Measurements from ENCODE around the gene UBALD1.

- TF ChIP-seq, protein P1, sequence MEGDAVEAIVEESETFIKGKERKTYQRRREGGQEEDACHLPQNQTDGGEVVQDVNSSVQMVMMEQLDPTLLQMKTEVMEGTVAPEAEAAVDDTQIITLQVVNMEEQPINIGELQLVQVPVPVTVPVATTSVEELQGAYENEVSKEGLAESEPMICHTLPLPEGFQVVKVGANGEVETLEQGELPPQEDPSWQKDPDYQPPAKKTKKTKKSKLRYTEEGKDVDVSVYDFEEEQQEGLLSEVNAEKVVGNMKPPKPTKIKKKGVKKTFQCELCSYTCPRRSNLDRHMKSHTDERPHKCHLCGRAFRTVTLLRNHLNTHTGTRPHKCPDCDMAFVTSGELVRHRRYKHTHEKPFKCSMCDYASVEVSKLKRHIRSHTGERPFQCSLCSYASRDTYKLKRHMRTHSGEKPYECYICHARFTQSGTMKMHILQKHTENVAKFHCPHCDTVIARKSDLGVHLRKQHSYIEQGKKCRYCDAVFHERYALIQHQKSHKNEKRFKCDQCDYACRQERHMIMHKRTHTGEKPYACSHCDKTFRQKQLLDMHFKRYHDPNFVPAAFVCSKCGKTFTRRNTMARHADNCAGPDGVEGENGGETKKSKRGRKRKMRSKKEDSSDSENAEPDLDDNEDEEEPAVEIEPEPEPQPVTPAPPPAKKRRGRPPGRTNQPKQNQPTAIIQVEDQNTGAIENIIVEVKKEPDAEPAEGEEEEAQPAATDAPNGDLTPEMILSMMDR (IDR thresholded peaks at IDR 0.05): no peak
- TF ChIP-seq POLR2A (IDR thresholded peaks at IDR 0.05; ENCODE audit: low read length) (no peak), FOSL2 (IDR thresholded peaks at IDR 0.05) (no peak), FOSL2 (CRISPR knock-in tag; IDR thresholded peaks at IDR 0.05) (no peak), SMC3 (IDR thresholded peaks at IDR 0.05) (no peak), USF2 (IDR thresholded peaks at IDR 0.05) (no peak), RAD21 (conservative IDR thresholded peaks at IDR 0.05 in 1 of 2, IDR thresholded peaks at IDR 0.05 in 1 of 2) (no peak), SREBF2 (IDR thresholded peaks at IDR 0.05) (no peak), CHD2 (IDR thresholded peaks at IDR 0.05; ENCODE audit: low read length, partially characterized antibody) (no peak), JUN (IDR thresholded peaks at IDR 0.05) (no peak), PBX3 (IDR thresholded peaks at IDR 0.05) (no peak), EP300 (IDR thresholded peaks at IDR 0.05) (no peak), TP53 (CRISPR knock-in tag; IDR thresholded peaks at IDR 0.05) (no peak), ZNF302 (CRISPR knock-in tag; IDR thresholded peaks at IDR 0.05) (no peak), ZSCAN20 (CRISPR knock-in tag; IDR thresholded peaks at IDR 0.05) (no peak)
Observed at GRCh38 chr16:4641895-4642294, 27.2 kb upstream of the UBALD1 start.
